PC-3 (cell line): ENCODE results near the gene TGOLN2. TPM values are rescaled to one million over a fixed set of nuclear protein-coding genes. Genes with fewer than 3 reads are reported as not detected.

Source experiments
- ATAC-seq: fragments of 200-7000 bp; cut with Tn5 transposase; 2 replicates; pipeline ENCODE4 v1.9.1; 2020; ENCODE audit warnings: mild to moderate bottlenecking, moderate library complexity
- BruUV-seq: library from RNA; stranded (reverse); fragments of 400-500 nt; replicated peaks from 2 replicates; lab custom pipeline; 2021; lab: Mats Ljungman, UMichigan
- CTCF ChIA-PET: fragments of 300-600 bp; sonication (Branson Sonifier 250); formaldehyde crosslinking; loops from one replicate; lab custom pipeline; 2022; ENCODE audit warnings: antibody characterized with exemption; lab: Charles Lee
- POLR2A ChIA-PET: fragments of 300-600 bp; sonication (Branson Sonifier 250); formaldehyde crosslinking; loops from one replicate; lab custom pipeline; 2022; ENCODE audit warnings: antibody characterized with exemption; ENCODE audit not compliant: unreplicated experiment; lab: Charles Lee
- DNase-seq: peaks from one replicate; pipeline ENCODE4 v3.0.0-alpha.2; 2015
- H2AFZ ChIP-seq: fragments of 300-600 bp; sonication (generic); 2 replicates; pipeline ENCODE4 v1.6.0; 2016; ENCODE audit warnings: antibody characterized with exemption, low read length
- H3F3A ChIP-seq: fragments of 300-600 bp; sonication (generic); one replicate; pipeline ENCODE4 v1.6.0; 2017; ENCODE audit warnings: antibody characterized with exemption, low read length, control low read depth, mild to moderate bottlenecking; ENCODE audit not compliant: unreplicated experiment
- H3K27ac ChIP-seq: fragments of 300-600 bp; sonication (generic); 2 replicates; pipeline ENCODE4 v1.5.1; 2016; ENCODE audit warnings: mild to moderate bottlenecking, low read length
- H3K27me3 ChIP-seq: fragments of 300-600 bp; sonication (generic); 2 replicates; pipeline ENCODE4 v1.6.1; 2016; ENCODE audit warnings: low read length, mixed read lengths
- H3K36me3 ChIP-seq: fragments of 300-600 bp; sonication (generic); 2 replicates; pipeline ENCODE4 v1.6.1; 2016; ENCODE audit warnings: low read depth, mixed run types, low read length, mixed read lengths
- H3K4me1 ChIP-seq: fragments of 300-600 bp; sonication (generic); 2 replicates; pipeline ENCODE4 v1.5.1; 2016; ENCODE audit warnings: low read length; ENCODE audit not compliant: insufficient read depth
- H3K4me2 ChIP-seq: fragments of 300-600 bp; sonication (generic); 2 replicates; pipeline ENCODE4 v1.6.0; 2016; ENCODE audit warnings: low read length
- H3K4me3 ChIP-seq: fragments of 300-600 bp; sonication (generic); 2 replicates; pipeline ENCODE4 v1.5.1; 2016; ENCODE audit warnings: mild to moderate bottlenecking, low read length, mixed read lengths
- H3K79me2 ChIP-seq: fragments of 300-600 bp; sonication (generic); 2 replicates; pipeline ENCODE4 v1.6.1; 2017; ENCODE audit warnings: low read length, mixed read lengths
- H3K9ac ChIP-seq: fragments of 300-600 bp; sonication (generic); 2 replicates; pipeline ENCODE4 v1.6.0; 2016; ENCODE audit warnings: mild to moderate bottlenecking, low read length
- H3K9me2 ChIP-seq: fragments of 300-600 bp; sonication (generic); replicated peaks from 2 replicates; pipeline ENCODE4 v1.6.1; 2016; ENCODE audit warnings: mixed run types, low read length, mixed read lengths
- H3K9me3 ChIP-seq: fragments of 300-600 bp; sonication (generic); 2 replicates; pipeline ENCODE4 v1.6.1; 2016; ENCODE audit warnings: low read length, mixed read lengths
- H4K20me1 ChIP-seq: fragments of 300-600 bp; sonication (generic); 2 replicates; pipeline ENCODE4 v1.6.1; 2016; ENCODE audit warnings: low read length, mixed read lengths
- EZH2 ChIP-seq: fragments of 300-600 bp; sonication (generic); IDR thresholded peaks from one replicate; pipeline ENCODE4 v1.6.1; 2017; ENCODE audit warnings: antibody characterized with exemption, mild to moderate bottlenecking, low read length; ENCODE audit not compliant: unreplicated experiment
- EZH2phosphoT487 ChIP-seq: fragments of 300-600 bp; sonication (generic); IDR thresholded peaks from 2 replicates; pipeline ENCODE4 v1.6.1; 2018; ENCODE audit warnings: mild to moderate bottlenecking, antibody characterized with exemption, low read length, borderline replicate concordance
- intact Hi-C: fragments of 100-400 bp; cut with micrococcal nuclease; formaldehyde crosslinking; loops from 2 replicates; pipeline ENCODE4 v1.9.0; 2023
- total RNA-seq: library from RNA; depleted of rRNA; stranded (reverse); fragments of >200 nt; gene quantifications from 2 replicates; pipeline ENCODE4 v1.2.3, GENCODE V29; 2014
- TF ChIP-seq, protein P1 (sequence below): fragments of 300-600 bp; sonication (generic); conservative IDR thresholded peaks from 2 replicates; pipeline ENCODE4 v1.5.1; 2017; ENCODE audit warnings: antibody characterized with exemption, low read depth, mild to moderate bottlenecking, low read length

Gene TGOLN2
- total RNA-seq, 1 experiment from 2014 or later: 48.9 TPM

DNA sequence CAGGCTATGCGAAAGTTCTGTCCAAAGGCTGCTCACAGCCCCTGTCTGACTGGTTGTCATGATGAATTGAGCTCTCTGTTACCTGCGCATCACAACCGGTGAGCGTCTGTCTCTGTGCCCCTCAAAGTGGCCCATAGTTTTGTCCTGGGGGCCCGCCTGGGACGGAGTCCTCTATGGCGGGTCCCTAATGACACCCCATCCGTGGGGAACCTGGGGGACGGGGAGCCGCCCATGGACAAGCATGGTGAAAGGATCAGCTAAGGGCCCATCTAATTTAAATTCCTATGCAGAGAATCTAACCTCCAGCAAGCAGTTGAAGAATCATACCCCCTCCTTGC, 27.3 kb upstream of the TGOLN2 start:
- Histone ChIP-seq H3F3A (no peaks in the 10 kb centered on the region), H4K20me1 (peaks cover 12% of the 10 kb centered on the region; the same call in 1 of the 2 replicates), H3K9ac (peak overlapping the region; percentile 89), H3K4me3 (peak overlapping the region; percentile 84), H2AFZ (peak overlapping the region; percentile 97), H3K4me2 (peak overlapping the region; percentile 93), H3K4me1 (peaks cover 32% of the 10 kb centered on the region), H3K27me3 (no peaks in the 10 kb centered on the region), H3K27ac (no peak overlapping the region), H3K36me3 (peaks cover 17% of the 10 kb centered on the region), H3K9me2 (no peaks in the 10 kb centered on the region), H3K9me3 (no peaks in the 10 kb centered on the region), H3K79me2 (peaks cover 49% of the 10 kb centered on the region)
- TSS peak; percentile 77 for BruUV-seq
- ChIA-PET POLR2A (interaction anchor here (1.3 kb wide), 1 partner anchor 184 kb away, joined by 4 read pairs; the partner anchor contains the start of gene MAT2A), CTCF (interaction anchor here (0.6 kb wide), 1 partner anchor 179 kb away, joined by 3 read pairs; no protein-coding TSS in a partner anchor)
- intact Hi-C loops: no loop called here
- ATAC-seq (no peak), DNase-seq (peak; percentile 14)
- TF ChIP-seq, protein P1, sequence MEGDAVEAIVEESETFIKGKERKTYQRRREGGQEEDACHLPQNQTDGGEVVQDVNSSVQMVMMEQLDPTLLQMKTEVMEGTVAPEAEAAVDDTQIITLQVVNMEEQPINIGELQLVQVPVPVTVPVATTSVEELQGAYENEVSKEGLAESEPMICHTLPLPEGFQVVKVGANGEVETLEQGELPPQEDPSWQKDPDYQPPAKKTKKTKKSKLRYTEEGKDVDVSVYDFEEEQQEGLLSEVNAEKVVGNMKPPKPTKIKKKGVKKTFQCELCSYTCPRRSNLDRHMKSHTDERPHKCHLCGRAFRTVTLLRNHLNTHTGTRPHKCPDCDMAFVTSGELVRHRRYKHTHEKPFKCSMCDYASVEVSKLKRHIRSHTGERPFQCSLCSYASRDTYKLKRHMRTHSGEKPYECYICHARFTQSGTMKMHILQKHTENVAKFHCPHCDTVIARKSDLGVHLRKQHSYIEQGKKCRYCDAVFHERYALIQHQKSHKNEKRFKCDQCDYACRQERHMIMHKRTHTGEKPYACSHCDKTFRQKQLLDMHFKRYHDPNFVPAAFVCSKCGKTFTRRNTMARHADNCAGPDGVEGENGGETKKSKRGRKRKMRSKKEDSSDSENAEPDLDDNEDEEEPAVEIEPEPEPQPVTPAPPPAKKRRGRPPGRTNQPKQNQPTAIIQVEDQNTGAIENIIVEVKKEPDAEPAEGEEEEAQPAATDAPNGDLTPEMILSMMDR: no peak
- TF ChIP-seq EZH2: no peak
- TF ChIP-seq EZH2phosphoT487: no peak

DNA sequence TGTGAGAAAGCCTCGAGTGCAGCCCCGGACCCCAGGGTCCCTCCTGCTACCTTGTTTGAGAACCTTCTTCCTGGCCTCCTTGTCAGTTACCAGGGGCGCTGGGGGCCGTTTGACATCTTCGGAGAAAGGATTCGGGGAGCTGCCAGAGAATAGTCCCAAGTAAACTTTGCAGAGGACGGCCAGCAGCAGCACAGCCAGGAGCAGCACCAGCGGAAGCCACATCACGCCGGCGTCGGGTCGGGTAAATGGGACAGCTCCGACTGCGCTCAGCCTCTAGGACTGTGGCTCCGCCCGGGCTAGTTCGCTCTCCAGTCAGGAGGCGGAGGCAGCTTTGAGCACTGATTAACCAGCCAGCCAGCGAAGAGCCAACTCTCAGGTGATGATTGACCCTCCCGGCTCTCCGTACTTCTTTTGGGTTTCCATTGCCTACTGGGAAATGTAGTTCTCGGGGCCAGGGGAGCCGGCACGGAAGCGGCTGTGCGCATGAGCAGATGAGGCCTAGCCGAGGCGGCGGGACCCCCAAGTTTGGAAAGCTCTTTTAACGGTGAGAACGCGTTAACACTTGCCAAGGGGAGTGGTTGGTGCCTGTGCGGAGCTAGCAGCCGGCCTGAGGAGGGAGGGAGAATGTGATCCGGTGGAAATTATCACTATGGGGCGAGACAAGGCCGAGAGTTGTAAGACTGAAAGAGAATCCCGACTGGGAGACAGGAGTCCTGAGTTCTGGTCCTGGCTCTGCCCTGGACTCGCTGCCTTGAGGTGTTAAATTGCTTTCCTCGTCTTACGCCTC, 26.7 kb upstream of the TGOLN2 start, which contains the start of the genes ELMOD3 and RETSAT:
Gene ELMOD3 (plus strand): TSS at position 484 of the 787 bp plus-strand sequence. CDS start 2,430 bp downstream, outside the sequence.
Gene RETSAT (minus strand): TSS at position 243 of the 787 bp plus-strand sequence. CDS start 21 bp downstream, at position 222.
- no peaks in the 10 kb centered on the region for H3K9me2 ChIP-seq
- ATAC-seq (peak; percentile 97), DNase-seq (peak; percentile 99)
- H3K9ac ChIP-seq: peak within 1 kb of the TSS; percentile 89
- peak within 1 kb of the TSS; percentile 97 for H2AFZ ChIP-seq
- POLR2A ChIA-PET: interaction anchor here (0.7 to 1.3 kb wide), 2 partner anchors 67 to 184 kb away, joined by 4 read pairs; partner anchors contain the start of gene MAT2A
- intact Hi-C loops: loop anchor here (1.0 to 5.0 kb wide), 2 partner anchors 15 to 53 kb away; no protein-coding TSS in a partner anchor
- no TSS peak for BruUV-seq
- peak within 1 kb of the TSS; percentile 84 for H3K4me3 ChIP-seq
- H3K36me3 ChIP-seq: peaks cover 23% of the 10 kb centered on the region
- H3K27ac ChIP-seq: peak within 1 kb of the TSS; percentile 61
- no peaks in the 10 kb centered on the region for H3K27me3 ChIP-seq
- no peaks in the 10 kb centered on the region for H3K9me3 ChIP-seq
- CTCF ChIA-PET: interaction anchor here (0.6 kb wide), 1 partner anchor 178 kb away, joined by 3 read pairs; no protein-coding TSS in a partner anchor
- peaks cover 12% of the 10 kb centered on the region; the same call in 1 of the 2 replicates for H4K20me1 ChIP-seq
- peaks cover 32% of the 10 kb centered on the region for H3K4me1 ChIP-seq
- TF ChIP-seq EZH2phosphoT487 (no peak), EZH2 (no peak)
- TF ChIP-seq, protein P1: no peak
- peaks cover 49% of the 10 kb centered on the region for H3K79me2 ChIP-seq
- no peaks in the 10 kb centered on the region for H3F3A ChIP-seq
- peak within 1 kb of the TSS; percentile 93 for H3K4me2 ChIP-seq
